Right lobe of liver (tissue), 4 donors: ENCODE data around the gene OBP2B.

Experiments
- POLR2A ChIP-seq: fragments of 450-650 bp; IDR thresholded peaks from one replicate; pipeline ENCODE4 v1.6.1; 2017; ENCODE audit warnings: antibody characterized with exemption, mild to moderate bottlenecking
- TF ChIP-seq, protein P1 (sequence below), 4 donors: fragments of 200-600 bp in 3 of 4; fragments of 450-650 bp in 1 of 4; IDR thresholded peaks; one replicate each; pipeline versions ENCODE4 v1.5.1 to v1.8.0; 2016 to 2022; ENCODE audit warnings: antibody characterized with exemption in 4 of 4, mild to moderate bottlenecking in 2 of 4
- donor health status: DM: no; HTN: no; CAD: no.
- donor health status: DM: no; HTN: no; CAD: no.
- donor health status: DM: no; HTN: yes; CAD: no.

- TF ChIP-seq, protein P1, sequence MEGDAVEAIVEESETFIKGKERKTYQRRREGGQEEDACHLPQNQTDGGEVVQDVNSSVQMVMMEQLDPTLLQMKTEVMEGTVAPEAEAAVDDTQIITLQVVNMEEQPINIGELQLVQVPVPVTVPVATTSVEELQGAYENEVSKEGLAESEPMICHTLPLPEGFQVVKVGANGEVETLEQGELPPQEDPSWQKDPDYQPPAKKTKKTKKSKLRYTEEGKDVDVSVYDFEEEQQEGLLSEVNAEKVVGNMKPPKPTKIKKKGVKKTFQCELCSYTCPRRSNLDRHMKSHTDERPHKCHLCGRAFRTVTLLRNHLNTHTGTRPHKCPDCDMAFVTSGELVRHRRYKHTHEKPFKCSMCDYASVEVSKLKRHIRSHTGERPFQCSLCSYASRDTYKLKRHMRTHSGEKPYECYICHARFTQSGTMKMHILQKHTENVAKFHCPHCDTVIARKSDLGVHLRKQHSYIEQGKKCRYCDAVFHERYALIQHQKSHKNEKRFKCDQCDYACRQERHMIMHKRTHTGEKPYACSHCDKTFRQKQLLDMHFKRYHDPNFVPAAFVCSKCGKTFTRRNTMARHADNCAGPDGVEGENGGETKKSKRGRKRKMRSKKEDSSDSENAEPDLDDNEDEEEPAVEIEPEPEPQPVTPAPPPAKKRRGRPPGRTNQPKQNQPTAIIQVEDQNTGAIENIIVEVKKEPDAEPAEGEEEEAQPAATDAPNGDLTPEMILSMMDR (IDR thresholded peaks at IDR 0.05) = no peak
- no peak for TF ChIP-seq POLR2A
Observed at GRCh38 chr9:133233681-133234432, 24.8 kb upstream of the OBP2B start.
